Skeletal muscle satellite cell (primary cell): Measurements from ENCODE around the gene NIPBL.

ENCODE experiments used
- H3K27me3 ChIP-seq: 2 replicates; pipeline ENCODE4 v1.7.0; 2013; ENCODE audit warnings: low read length; ENCODE audit not compliant: control insufficient read depth, insufficient read depth
- H3K36me3 ChIP-seq: 2 replicates; pipeline ENCODE4 v1.7.0; 2013; ENCODE audit warnings: mild to moderate bottlenecking, control low read depth, low read length; ENCODE audit not compliant: insufficient read depth
- H3K4me1 ChIP-seq: 2 replicates; pipeline ENCODE4 v1.7.0; 2013; ENCODE audit warnings: low read length; ENCODE audit not compliant: control insufficient read depth, insufficient read depth
- H3K4me2 ChIP-seq: 2 replicates; pipeline ENCODE4 v1.7.0; 2013; ENCODE audit warnings: mild to moderate bottlenecking, low read length
- H3K4me3 ChIP-seq: 2 replicates; pipeline ENCODE4 v1.7.0; 2013; ENCODE audit warnings: low read length
- H3K9ac ChIP-seq: 2 replicates; pipeline ENCODE4 v1.7.0; 2013; ENCODE audit warnings: mild to moderate bottlenecking, low read depth, low read length, moderate library complexity
- H3K9me3 ChIP-seq: replicated peaks from 2 replicates; pipeline ENCODE4 v1.7.0; 2013; ENCODE audit warnings: mild to moderate bottlenecking, control low read depth, low read length

Gene NIPBL

DNA sequence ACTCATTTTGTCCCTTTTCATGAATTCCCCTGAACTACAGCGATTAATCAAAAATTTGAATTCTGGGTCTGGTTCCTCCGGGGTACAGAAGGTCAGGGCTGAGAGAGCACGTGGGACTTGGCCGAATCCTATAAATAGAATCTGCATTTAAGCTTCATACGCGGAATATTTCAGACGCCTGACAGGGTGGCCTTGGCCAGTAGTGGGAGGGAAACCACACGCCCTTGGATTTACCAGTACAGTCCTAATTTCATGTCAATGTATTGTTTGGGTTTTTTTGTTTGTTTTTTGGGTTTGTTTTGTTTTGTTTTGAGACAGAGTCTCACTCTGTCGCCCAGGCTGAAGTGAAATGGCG is 21.5 kb upstream of the NIPBL start:
- no peaks in the 10 kb centered on the region for H3K4me1 ChIP-seq
- no peaks in the 10 kb centered on the region for H3K36me3 ChIP-seq
- H3K9ac ChIP-seq, result no peak overlapping the region
- no peak overlapping the region for H3K4me3 ChIP-seq
- no peaks in the 10 kb centered on the region for H3K9me3 ChIP-seq
- H3K27me3 ChIP-seq, result no peaks in the 10 kb centered on the region
- no peak overlapping the region for H3K4me2 ChIP-seq

DNA sequence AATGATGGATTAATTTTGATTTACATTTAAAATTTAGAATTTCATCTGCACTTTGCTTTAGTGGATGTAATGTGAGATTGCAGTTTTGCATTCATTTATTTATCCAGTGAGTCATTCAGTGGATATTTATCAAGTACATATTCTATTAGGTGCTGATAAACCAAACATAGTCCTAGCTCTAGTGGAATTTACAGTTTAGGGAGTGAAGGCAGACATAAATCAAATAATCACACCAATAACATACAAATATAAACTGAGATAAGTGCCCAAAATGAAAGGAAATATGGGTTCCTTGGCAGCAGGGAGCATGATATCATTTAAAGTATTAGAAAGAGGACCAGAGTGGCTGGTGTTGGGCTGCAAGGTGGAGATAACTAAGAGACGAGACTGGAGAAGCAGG is 14.7 kb upstream of the NIPBL start:
- no peak overlapping the region for H3K4me3 ChIP-seq
- H3K4me2 ChIP-seq, result no peak overlapping the region
- H3K36me3 ChIP-seq, result no peaks in the 10 kb centered on the region
- no peak overlapping the region for H3K9ac ChIP-seq
- no peaks in the 10 kb centered on the region for H3K27me3 ChIP-seq
- no peaks in the 10 kb centered on the region for H3K9me3 ChIP-seq
- peaks cover 6% of the 10 kb centered on the region for H3K4me1 ChIP-seq

DNA sequence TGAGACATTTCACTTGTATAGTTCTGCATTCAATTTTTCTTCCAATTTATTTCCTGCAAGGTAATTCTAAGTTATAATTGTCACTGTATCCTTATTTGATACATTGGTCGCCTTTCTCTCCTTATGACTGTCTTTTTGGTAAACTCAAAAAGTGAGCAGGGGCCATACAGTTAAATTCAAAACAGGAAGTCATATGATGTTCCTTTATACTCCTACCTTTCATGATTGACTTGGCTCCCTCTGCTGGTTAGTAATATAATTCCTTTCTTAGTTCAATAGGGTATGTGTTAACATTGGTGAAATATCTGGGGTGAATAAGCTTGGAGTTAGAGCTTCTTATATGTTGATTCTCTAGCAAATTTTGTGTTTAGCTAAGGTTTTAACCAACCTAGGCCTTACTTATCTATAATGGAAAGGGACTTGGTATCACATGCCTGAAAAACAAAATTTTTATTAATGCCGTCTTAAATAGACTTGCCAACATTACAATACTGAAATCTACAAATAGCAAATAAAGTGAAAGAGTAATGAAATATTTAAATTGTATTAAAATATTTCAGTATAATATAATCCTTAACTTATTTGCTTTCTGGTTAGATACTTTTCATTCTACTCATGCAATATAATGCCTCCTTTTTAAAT is 6.0 kb upstream of the NIPBL start:
- Histone ChIP-seq H3K4me3 (no peak overlapping the region), H3K27me3 (no peaks in the 10 kb centered on the region), H3K9me3 (no peaks in the 10 kb centered on the region), H3K4me1 (peaks cover 12% of the 10 kb centered on the region), H3K4me2 (no peak overlapping the region), H3K36me3 (no peaks in the 10 kb centered on the region), H3K9ac (no peak overlapping the region)

DNA sequence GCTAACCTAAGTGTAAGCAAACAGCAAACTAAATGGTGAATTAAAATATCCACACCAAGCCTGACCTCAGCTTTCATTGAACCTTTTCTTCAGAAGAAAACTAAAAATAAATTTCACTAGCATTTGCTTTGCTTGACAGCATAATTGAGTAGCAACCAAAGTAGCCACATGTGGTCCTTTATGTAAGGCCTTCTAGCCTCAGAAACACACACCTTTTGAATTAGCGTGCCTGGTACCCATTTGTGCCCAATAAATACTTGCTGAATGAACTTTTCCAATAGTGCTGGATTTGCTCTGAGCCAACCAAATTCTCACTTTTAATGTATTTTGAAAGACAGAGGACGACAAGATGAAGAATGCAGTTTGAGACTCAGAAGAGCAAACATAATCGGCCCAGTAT is 2.1 kb upstream of the NIPBL start:
- H3K9ac ChIP-seq, result peak overlapping the region; percentile 99

DNA sequence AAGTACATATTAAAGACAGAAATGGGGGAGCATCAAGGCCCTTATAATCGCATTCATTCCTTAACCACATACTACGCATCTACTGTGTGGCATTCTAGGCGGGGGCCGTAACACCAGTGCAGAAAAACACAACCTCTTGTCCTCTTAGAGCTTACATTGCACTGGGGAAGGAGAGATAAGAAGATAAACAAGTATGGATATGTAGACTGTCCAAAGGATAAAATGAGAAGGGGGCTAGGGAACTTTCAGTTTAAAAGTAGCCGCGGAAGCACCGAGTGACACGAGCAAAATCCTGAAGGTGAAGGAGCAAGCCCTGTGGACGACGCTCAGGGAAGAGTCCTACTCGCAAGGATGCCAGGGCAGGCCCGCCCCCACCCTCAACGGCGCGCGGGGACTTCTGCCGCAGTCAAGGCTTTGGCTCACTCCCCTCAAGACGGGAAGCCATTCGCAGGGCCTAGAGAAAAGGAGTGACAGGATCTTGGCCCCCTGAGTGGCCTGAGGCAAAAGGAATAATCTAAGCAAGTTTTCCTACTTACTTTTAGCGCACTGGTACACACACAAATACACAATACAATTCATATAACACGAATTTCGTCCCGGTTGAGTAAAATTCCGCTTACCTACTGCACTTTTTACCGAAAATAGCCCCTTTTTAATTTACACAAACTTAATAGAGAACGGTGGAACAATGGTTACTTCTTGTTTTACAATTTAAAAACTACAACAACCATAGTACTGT is 1.3 kb upstream of the NIPBL start:
- Histone ChIP-seq H3K9ac (peak overlapping the region; percentile 99), H3K4me1 (peaks cover 14% of the 10 kb centered on the region), H3K4me3 (peak overlapping the region; percentile 94), H3K36me3 (no peaks in the 10 kb centered on the region), H3K27me3 (no peaks in the 10 kb centered on the region), H3K4me2 (peak overlapping the region; percentile 89), H3K9me3 (no peaks in the 10 kb centered on the region)

More for the DNA sequence above, 2.1 kb upstream of the NIPBL start:
- Histone ChIP-seq H3K4me1 (peaks cover 14% of the 10 kb centered on the region), H3K4me2 (peak overlapping the region; percentile 89), H3K9me3 (no peaks in the 10 kb centered on the region), H3K4me3 (peak overlapping the region; percentile 94), H3K36me3 (no peaks in the 10 kb centered on the region), H3K27me3 (no peaks in the 10 kb centered on the region)

DNA sequence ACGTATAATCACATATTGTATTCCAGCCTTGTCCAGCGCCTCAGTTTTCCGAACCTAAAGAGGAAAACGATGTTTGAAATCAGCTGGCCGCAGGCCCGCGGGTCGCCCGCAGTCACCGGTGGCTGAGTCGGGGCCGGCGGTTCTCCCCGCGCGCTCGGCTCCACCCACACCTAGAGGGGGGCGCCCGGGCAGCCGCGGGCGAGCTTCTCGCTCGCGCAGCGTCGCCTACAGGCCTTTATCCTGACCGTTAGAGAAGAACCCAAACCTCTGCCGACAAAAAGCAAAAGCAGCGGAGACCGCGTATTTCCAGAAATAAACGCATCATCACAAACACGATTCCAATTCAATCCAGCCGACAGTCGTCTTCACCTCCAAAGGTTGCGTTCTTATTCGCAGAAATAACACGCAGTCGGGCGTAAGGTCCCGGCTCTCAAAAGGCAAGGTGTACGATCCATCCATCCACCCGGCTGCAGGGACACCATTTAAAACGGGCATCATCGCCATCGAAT is 725 bp upstream of the NIPBL start:
- Histone ChIP-seq H3K9ac (peak overlapping the region; percentile 99), H3K36me3 (no peaks in the 10 kb centered on the region), H3K27me3 (no peaks in the 10 kb centered on the region), H3K4me2 (peak overlapping the region; percentile 89), H3K4me3 (peak overlapping the region; percentile 94), H3K4me1 (peaks cover 14% of the 10 kb centered on the region), H3K9me3 (no peaks in the 10 kb centered on the region)

DNA sequence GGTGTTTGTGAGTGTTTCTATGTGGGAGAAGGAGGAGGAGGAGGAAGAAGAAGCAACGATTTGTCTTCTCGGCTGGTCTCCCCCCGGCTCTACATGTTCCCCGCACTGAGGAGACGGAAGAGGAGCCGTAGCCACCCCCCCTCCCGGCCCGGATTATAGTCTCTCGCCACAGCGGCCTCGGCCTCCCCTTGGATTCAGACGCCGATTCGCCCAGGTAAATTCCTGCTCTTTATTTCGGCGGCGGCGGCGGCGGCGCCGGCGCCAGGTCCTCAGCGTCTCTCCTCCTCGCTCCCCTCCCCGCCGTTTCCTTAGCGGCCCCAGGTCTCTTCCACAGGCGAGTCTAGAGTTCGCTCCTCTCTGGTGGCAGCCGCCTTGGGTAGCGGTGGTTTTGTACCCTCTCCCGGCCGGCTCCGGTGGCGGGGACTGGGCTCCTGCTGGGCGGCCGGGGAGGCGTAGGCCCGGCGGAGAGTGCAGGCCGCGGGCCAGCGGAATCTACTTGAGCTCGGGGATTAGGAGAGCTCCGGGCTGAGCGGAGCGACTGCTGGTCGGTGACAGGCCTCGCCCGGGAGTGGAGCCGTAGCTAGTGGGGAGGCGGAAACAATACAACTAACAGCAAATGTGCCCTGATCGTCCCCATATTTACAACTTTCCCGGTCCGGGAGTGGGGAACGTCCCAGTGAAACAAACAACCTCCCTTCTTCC is 547 bp downstream of the NIPBL start:
- no peaks in the 10 kb centered on the region for H3K9me3 ChIP-seq
- H3K9ac ChIP-seq, result peak overlapping the region; percentile 99
- peak overlapping the region; percentile 95 for H3K4me2 ChIP-seq
- H3K36me3 ChIP-seq, result no peaks in the 10 kb centered on the region
- H3K4me3 ChIP-seq, result peak overlapping the region; percentile 94
- H3K4me1 ChIP-seq, result peaks cover 14% of the 10 kb centered on the region
- no peaks in the 10 kb centered on the region for H3K27me3 ChIP-seq

DNA sequence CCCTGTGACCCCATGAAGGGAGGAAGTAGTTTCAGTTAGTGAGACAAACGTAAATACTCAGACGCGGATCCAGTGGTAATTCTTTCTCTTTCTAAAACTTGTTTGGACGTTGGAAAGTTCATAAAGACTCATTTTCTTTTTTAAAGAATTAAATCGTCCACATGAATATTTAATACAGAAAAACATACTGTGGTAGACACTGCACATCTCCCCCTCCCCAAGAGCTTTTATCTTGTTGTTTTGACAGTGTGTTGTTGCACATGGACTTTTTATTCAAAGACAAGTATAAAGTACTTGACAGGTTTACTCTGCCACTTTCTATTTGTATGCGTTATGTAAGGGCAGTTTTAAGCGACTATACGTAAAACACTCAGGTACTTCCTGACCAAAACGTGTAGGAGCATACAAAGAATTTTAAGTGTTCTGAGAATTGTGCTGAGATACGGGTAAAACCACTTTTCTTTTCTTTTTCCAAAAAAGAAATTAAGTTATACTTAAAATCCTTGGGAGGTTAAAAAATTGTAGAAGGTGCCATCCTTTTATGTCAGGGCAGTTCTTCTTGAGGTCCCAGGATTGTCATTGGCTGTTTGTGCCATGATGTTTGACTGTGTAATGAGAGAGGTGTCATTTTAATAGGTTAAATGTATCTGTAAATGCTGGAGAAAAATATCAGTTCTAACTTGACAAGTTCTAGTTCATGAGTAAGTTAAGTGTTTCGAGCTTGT is 1.3 kb downstream of the NIPBL start:
- Histone ChIP-seq H3K9ac (peak overlapping the region; percentile 99), H3K4me2 (peak overlapping the region; percentile 95), H3K9me3 (no peaks in the 10 kb centered on the region), H3K27me3 (no peaks in the 10 kb centered on the region), H3K4me1 (peaks cover 14% of the 10 kb centered on the region), H3K4me3 (peak overlapping the region; percentile 94), H3K36me3 (no peaks in the 10 kb centered on the region)

DNA sequence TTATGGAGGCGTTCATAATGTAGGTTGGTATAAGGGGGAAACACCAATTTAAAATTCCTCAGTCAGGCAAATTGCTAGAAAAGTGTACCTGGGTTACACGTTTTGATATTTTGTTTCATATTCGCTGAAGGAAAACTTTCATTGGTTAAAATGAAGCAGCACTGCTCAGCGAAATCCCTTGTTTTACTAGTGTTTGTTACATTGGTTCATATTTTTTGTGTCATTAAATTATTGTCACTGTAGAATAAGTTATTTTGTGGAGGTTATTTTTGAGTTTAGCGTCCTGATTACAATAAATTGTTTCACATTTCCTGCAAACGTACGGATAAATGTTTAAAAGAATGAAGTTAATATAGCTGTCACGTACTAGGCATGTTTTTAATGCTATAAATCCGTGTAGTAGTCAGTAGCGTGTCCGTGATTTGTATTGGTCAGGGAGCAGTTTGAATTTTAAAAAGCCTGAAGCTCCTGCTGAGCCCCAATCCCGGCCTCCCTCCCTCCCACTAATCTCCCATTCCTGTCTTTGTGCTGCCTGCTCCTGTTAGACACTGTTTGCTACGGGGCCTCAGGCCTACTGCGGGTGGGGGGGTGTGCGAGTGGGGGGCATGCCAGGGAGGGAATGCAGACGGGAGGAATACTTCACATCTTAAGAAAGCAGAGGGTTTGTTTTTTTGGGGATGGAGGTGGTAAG is 2.0 kb downstream of the NIPBL start:
- Histone ChIP-seq H3K27me3 (no peaks in the 10 kb centered on the region), H3K4me1 (peaks cover 14% of the 10 kb centered on the region), H3K4me2 (peak overlapping the region; percentile 95), H3K36me3 (no peaks in the 10 kb centered on the region), H3K9ac (peak overlapping the region; percentile 99), H3K4me3 (peak overlapping the region; percentile 94), H3K9me3 (no peaks in the 10 kb centered on the region)

DNA sequence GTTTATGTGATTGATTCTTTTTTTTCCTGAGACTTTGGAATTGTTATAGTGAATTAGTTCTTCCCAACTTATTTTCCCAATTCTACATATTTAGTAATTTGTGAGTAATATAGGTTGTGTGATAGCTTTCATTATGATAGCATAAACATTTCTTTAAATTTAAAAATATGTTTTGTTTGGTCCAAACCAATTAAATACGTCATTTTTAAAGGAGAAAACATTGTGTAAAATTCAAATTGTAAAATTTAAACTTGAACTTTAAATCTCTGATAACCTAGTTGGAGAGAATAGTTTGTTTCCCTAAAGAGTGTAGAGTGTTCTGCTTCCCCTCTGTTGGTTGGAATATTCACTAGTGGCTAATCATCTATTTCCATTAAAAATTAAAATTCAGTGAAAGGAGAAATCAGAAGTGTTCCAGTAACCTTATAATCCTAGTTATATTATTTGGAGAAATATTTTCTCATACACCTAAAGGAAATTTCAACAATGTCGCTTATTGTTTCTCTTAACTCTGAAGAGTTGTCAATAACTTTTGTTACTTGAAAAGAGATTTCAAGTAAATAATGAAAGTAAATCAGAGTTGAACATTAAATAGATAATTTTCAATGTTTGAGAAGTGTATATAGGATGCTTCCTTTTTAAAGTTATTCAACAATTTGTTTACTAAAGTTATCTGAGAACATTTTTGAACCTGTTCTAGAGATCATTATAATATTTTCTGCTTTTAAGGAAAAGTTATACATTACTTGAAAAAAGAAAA is 2.9 kb downstream of the NIPBL start:
- Histone ChIP-seq H3K9ac (peak overlapping the region; percentile 99), H3K4me2 (peak overlapping the region; percentile 95), H3K4me1 (peaks cover 5% of the 10 kb centered on the region), H3K36me3 (no peaks in the 10 kb centered on the region), H3K27me3 (no peaks in the 10 kb centered on the region), H3K4me3 (peak overlapping the region; percentile 94), H3K9me3 (no peaks in the 10 kb centered on the region)
